T-helper 2 cell treated with Interferon-gamma antibody and Interleukin-4, amounts not matched to agents 5 μg/mL and 100 μg/mL, for 36 hours (primary cell): ENCODE measurements around the gene CLEC9A.
A peak's percentile ranks its signal among the peaks of the same experiment; 100 is the strongest.

Experiments
- DNase-seq: peaks from one replicate; pipeline ENCODE4 v3.0.0; 2021; ENCODE audit warnings: low spot score
- H3K27ac Mint-ChIP-seq: one replicate; pipeline ENCODE4 v1.8.0; 2021; ENCODE audit warnings: mild to moderate bottlenecking, mixed read lengths
- H3K27me3 Mint-ChIP-seq: one replicate; pipeline ENCODE4 v1.8.0; 2021; ENCODE audit warnings: low read depth, mixed read lengths
- H3K36me3 Mint-ChIP-seq: one replicate; pipeline ENCODE4 v1.8.0; 2021; ENCODE audit warnings: low read depth, mixed read lengths
- H3K4me1 Mint-ChIP-seq: one replicate; pipeline ENCODE4 v1.8.0; 2021; ENCODE audit warnings: low read depth, mixed read lengths
- H3K4me3 Mint-ChIP-seq: one replicate; pipeline ENCODE4 v1.8.0; 2022; ENCODE audit warnings: mild to moderate bottlenecking, moderate library complexity, mixed read lengths
- H3K9me3 Mint-ChIP-seq: one replicate; pipeline ENCODE4 v1.8.0; 2021; ENCODE audit warnings: mixed read lengths

The CLEC9A gene

DNA sequence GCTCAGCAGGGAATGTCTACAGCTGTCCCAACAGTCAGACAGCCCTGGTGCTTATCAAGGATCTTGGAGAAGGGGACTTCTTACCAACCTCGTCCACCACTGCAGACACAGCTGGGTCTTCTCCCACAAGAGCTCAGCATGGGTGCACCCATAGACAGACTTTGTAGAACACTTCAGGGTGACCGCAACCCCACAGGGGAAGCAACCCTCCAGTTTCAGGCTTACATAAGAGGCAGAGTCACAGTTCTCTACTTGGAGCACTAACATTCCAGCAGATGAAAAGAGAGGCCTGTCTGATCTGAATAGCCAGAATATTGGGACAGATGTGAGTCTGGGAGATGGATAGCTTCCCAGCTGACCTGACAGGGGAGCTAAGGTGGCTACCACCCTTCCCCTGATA is 71.8 kb downstream of the CLEC9A start:
- no peak for DNase-seq
- H3K4me1 Mint-ChIP-seq: no peaks in the 10 kb centered on the region
- no peak overlapping the region for H3K27ac Mint-ChIP-seq
- H3K9me3 Mint-ChIP-seq: no peaks in the 10 kb centered on the region
- H3K36me3 Mint-ChIP-seq: no peaks in the 10 kb centered on the region
- H3K27me3 Mint-ChIP-seq: peaks cover 11% of the 10 kb centered on the region
- no peak overlapping the region for H3K4me3 Mint-ChIP-seq

DNA sequence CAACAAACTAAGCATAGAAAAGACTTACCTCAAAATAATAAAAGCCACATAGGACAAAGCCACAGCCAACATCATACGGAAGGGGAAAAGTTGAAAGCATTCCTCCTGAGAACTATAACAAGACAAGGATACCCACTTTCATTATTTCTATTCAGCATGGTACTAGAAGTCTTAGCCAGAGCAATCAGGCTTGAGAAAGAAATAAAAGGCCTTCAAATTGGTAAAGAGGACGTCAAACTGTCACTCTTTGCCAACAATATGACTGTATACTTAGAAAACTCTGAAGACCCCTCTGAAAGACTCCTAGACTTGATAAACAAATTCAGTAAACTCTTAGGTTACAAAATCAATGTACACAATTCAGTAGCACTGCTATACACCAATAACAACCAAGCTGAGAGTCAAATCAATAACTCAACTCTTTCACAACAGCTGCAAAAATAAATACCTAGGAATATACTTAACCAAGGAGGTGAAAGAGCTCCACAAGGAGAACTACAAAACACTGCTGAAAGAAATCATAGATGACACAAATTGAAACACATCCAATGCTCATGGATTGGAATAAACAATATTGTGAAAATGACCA is 79.9 kb downstream of the CLEC9A start:
- Mint-ChIP-seq H3K4me1 (no peaks in the 10 kb centered on the region), H3K36me3 (no peaks in the 10 kb centered on the region), H3K27ac (no peak overlapping the region), H3K27me3 (peaks cover 16% of the 10 kb centered on the region), H3K4me3 (no peak overlapping the region), H3K9me3 (no peaks in the 10 kb centered on the region)
- no peak for DNase-seq

DNA sequence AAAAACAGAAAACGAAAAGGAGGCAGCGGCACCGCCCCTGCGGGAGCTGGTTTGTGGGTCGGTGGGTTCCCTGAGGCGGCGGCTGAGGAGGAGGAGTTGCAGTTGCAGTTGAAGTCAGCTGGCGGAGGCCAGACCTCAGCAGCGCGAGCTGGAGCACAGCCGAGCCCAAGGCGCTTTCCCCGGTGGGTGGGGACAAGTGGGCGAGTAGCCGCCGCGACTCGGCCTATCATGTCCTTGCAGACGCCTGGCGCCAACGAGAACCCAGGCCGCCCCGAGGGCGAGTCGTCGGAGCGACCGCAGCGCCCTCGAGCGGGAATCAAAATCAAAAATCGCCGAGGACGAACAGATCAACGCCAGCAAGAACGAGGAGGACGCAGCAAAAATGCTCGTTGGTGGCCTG is 81.0 kb downstream of the CLEC9A start:
- DNase-seq: no peak
- H3K9me3 Mint-ChIP-seq: no peaks in the 10 kb centered on the region
- H3K27ac Mint-ChIP-seq: peak overlapping the region; percentile 58
- no peak overlapping the region for H3K4me3 Mint-ChIP-seq
- no peaks in the 10 kb centered on the region for H3K4me1 Mint-ChIP-seq
- no peaks in the 10 kb centered on the region for H3K36me3 Mint-ChIP-seq
- H3K27me3 Mint-ChIP-seq: peaks cover 10% of the 10 kb centered on the region

GRCh38 chr12:10113075-10113474 is 82.6 kb downstream of the CLEC9A start:
- no peaks in the 10 kb centered on the region for H3K9me3 Mint-ChIP-seq
- H3K36me3 Mint-ChIP-seq: no peaks in the 10 kb centered on the region
- no peak overlapping the region for H3K4me3 Mint-ChIP-seq
- H3K27me3 Mint-ChIP-seq: peaks cover 7% of the 10 kb centered on the region
- no peaks in the 10 kb centered on the region for H3K4me1 Mint-ChIP-seq
- H3K27ac Mint-ChIP-seq: no peak overlapping the region
- no peak for DNase-seq

DNA sequence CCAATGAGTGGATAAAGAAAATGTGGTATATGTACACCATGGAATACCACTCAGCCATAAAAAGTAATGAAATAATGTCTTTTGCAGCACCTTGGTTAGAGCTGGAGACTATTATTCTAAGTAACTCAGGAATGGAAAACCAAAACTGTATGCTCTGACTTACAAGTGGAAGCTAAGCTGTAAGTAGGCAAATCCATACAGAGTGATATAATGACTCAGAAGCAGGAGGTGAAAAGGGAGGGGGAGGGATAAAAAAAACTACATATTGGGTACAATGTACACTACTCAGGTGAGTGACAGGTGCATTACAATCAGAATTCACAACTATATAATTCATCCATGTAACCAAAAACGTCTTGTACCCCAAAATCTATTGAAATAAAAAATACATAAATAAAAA is 83.4 kb downstream of the CLEC9A start:
- Mint-ChIP-seq H3K4me1 (no peaks in the 10 kb centered on the region), H3K36me3 (no peaks in the 10 kb centered on the region), H3K27me3 (peaks cover 8% of the 10 kb centered on the region), H3K4me3 (no peak overlapping the region), H3K27ac (no peak overlapping the region), H3K9me3 (no peaks in the 10 kb centered on the region)
- DNase-seq: no peak

- peaks cover 7% of the 10 kb centered on the region for H3K27me3 Mint-ChIP-seq
- no peaks in the 10 kb centered on the region for H3K9me3 Mint-ChIP-seq
- H3K4me3 Mint-ChIP-seq: no peak overlapping the region
- no peaks in the 10 kb centered on the region for H3K4me1 Mint-ChIP-seq
- no peaks in the 10 kb centered on the region for H3K36me3 Mint-ChIP-seq
- no peak overlapping the region for H3K27ac Mint-ChIP-seq
- DNase-seq: no peak
These were observed 84.8 kb downstream of the CLEC9A start for GRCh38 chr12:10115311-10115710.
